MCF 10A (cell line): ENCODE data around the gene CST3. TPM values are rescaled to one million over a fixed set of nuclear protein-coding genes. Genes with fewer than 3 reads are reported as not detected.

Experiments used
- BruUV-seq: library from RNA; stranded (reverse); fragments of 400-500 nt; replicated peaks from 2 replicates; lab custom pipeline; 2021; lab: Mats Ljungman, UMichigan
- CTCF ChIA-PET: fragments of 300-600 bp; sonication (Branson Sonifier 250); formaldehyde crosslinking; extraction: SDS; loops from one replicate; lab custom pipeline; 2021; ENCODE audit warnings: antibody characterized with exemption, inconsistent platforms; lab: Yijun Ruan, JAX
- POLR2A ChIA-PET: fragments of 300-600, 350-650 bp; sonication (Branson Sonifier 250); formaldehyde crosslinking; extraction: SDS; loops from one replicate; lab custom pipeline; 2020; ENCODE audit warnings: antibody characterized with exemption, inconsistent platforms; lab: Yijun Ruan, JAX
- DNase-seq: peaks from one replicate; pipeline ENCODE4 v3.0.0-alpha.2; 2018; ENCODE audit not compliant: unreplicated experiment
- H3K27ac Mint-ChIP-seq: one replicate; pipeline ENCODE4 v1.8.0; 2022; ENCODE audit warnings: mild to moderate bottlenecking, low read depth, mixed read lengths; ENCODE audit not compliant: unreplicated experiment
- H3K27me3 Mint-ChIP-seq: one replicate; pipeline ENCODE4 v1.8.0; 2022; ENCODE audit warnings: mixed read lengths; ENCODE audit not compliant: insufficient read depth, unreplicated experiment
- H3K36me3 Mint-ChIP-seq: one replicate; pipeline ENCODE4 v1.8.0; 2022; ENCODE audit warnings: mild to moderate bottlenecking, moderate library complexity, mixed read lengths; ENCODE audit not compliant: insufficient read depth, unreplicated experiment
- H3K4me1 Mint-ChIP-seq: one replicate; pipeline ENCODE4 v1.8.0; 2022; ENCODE audit warnings: mixed read lengths; ENCODE audit not compliant: insufficient read depth, unreplicated experiment
- H3K4me3 Mint-ChIP-seq: one replicate; pipeline ENCODE4 v1.8.0; 2022; ENCODE audit warnings: mild to moderate bottlenecking, moderate library complexity, mixed read lengths; ENCODE audit not compliant: unreplicated experiment
- H3K9me3 Mint-ChIP-seq: one replicate; pipeline ENCODE4 v1.8.0; 2022; ENCODE audit warnings: mixed read lengths; ENCODE audit not compliant: unreplicated experiment
- intact Hi-C: fragments of 100-400 bp; cut with micrococcal nuclease; formaldehyde crosslinking; loops from 2 replicates; pipeline ENCODE4 v1.14.1; 2022
- total RNA-seq: library from RNA; stranded (reverse); gene quantifications from 2 replicates; pipeline ENCODE4 v1.2.3, GENCODE V29; 2022
- TF ChIP-seq, protein P1 (sequence below): fragments of 200-600 bp; IDR thresholded peaks from one replicate; pipeline ENCODE4 v1.8.0; 2022; ENCODE audit warnings: antibody characterized with exemption, mild to moderate bottlenecking; ENCODE audit not compliant: unreplicated experiment

CST3 gene
- total RNA-seq, 1 experiment from 2014 or later = 303 TPM

DNA sequence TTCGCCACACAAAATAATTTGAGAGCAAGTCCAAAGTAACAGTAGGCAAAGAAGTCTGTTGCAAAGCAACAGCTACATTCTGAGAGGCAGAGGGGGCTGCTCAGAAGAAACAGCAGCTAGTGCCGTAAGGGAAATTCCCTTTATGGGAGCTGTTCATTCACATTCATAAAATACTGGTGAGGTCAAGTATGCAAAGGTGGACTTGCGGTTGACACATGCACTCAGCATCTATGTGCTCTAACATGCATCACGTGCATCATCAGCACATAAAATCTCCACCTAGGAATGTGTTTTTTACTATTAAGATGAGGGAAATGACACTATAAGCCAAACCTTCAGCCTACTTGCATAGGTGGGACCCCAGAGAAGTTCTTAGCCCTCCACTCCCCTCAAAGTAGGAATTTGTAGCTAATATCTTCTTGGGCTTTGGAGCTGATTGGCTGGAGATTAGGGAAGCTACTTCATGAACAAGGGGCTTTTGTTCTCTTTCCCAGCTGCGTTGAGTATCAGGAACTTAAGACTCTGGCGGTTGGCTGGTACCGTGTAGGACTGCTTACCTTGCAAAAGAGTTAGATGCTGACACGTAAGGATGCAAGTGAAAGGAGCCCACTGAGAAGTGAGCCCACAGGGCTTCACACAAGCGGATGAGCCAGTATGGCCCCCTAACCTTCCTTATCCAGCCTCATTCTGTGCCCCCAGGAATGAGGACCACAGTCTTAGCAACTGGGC is 12.4 kb downstream of the CST3 start:
- ChIA-PET CTCF (interaction anchor here (0.6 to 1.7 kb wide), 6 partner anchors 17 to 1626 kb away, joined by 3 to 10 read pairs (median 4); no protein-coding TSS in a partner anchor), POLR2A (interaction anchor here (0.5 to 6.5 kb wide), 12 partner anchors 9 to 525 kb away, joined by 3 to 89 read pairs (median 5); partner anchors contain the start of genes CST3 and NAPB)
- Mint-ChIP-seq H3K36me3 (peaks cover 13% of the 10 kb centered on the region), H3K4me1 (peaks cover 57% of the 10 kb centered on the region), H3K9me3 (peaks cover 7% of the 10 kb centered on the region), H3K27me3 (no peaks in the 10 kb centered on the region), H3K27ac (peak overlapping the region; percentile 92), H3K4me3 (no peak overlapping the region)
- no peak for DNase-seq
- TF ChIP-seq, protein P1, sequence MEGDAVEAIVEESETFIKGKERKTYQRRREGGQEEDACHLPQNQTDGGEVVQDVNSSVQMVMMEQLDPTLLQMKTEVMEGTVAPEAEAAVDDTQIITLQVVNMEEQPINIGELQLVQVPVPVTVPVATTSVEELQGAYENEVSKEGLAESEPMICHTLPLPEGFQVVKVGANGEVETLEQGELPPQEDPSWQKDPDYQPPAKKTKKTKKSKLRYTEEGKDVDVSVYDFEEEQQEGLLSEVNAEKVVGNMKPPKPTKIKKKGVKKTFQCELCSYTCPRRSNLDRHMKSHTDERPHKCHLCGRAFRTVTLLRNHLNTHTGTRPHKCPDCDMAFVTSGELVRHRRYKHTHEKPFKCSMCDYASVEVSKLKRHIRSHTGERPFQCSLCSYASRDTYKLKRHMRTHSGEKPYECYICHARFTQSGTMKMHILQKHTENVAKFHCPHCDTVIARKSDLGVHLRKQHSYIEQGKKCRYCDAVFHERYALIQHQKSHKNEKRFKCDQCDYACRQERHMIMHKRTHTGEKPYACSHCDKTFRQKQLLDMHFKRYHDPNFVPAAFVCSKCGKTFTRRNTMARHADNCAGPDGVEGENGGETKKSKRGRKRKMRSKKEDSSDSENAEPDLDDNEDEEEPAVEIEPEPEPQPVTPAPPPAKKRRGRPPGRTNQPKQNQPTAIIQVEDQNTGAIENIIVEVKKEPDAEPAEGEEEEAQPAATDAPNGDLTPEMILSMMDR = no peak
- BruUV-seq = no TSS peak
- intact Hi-C loops = loop anchor here (5.0 kb wide), 2 partner anchors 268 to 1248 kb away; no protein-coding TSS in a partner anchor

DNA sequence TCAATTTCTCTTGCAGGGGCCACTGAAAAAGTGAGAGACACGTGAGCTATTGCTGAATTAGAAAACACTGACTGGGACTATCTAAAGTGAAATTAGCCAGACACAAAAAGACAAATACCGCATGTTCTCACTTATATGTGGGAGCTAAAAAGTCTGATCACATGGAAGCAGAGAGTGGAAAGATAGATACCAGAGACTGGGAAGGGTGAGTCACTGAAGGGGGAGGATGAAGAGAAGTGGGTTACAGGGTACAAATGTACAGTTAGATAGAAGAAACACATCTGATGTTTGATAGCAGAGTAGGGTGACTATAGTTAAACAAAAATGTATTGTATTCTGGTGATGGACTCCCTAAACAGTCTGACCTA is 13.4 kb downstream of the CST3 start:
- ChIA-PET POLR2A (interaction anchor here (0.6 to 6.5 kb wide), 6 partner anchors 13 to 524 kb away, joined by 3 to 89 read pairs (median 3); partner anchors contain the start of gene CST3), CTCF (interaction anchor here (0.5 to 1.6 kb wide), 4 partner anchors 18 to 1289 kb away, joined by 3 to 10 read pairs (median 4); no protein-coding TSS in a partner anchor)
- H3K36me3 Mint-ChIP-seq = peaks cover 6% of the 10 kb centered on the region
- no TSS peak for BruUV-seq
- peak overlapping the region; percentile 92 for H3K27ac Mint-ChIP-seq
- H3K4me3 Mint-ChIP-seq = no peak overlapping the region
- intact Hi-C loops = loop anchor here (5.0 kb wide), 1 partner anchor 202 kb away; the partner anchor contains the start of gene NAPB
- TF ChIP-seq, protein P1 = no peak
- peaks cover 53% of the 10 kb centered on the region for H3K4me1 Mint-ChIP-seq
- peaks cover 7% of the 10 kb centered on the region for H3K9me3 Mint-ChIP-seq
- H3K27me3 Mint-ChIP-seq = no peaks in the 10 kb centered on the region
- DNase-seq = no peak

DNA sequence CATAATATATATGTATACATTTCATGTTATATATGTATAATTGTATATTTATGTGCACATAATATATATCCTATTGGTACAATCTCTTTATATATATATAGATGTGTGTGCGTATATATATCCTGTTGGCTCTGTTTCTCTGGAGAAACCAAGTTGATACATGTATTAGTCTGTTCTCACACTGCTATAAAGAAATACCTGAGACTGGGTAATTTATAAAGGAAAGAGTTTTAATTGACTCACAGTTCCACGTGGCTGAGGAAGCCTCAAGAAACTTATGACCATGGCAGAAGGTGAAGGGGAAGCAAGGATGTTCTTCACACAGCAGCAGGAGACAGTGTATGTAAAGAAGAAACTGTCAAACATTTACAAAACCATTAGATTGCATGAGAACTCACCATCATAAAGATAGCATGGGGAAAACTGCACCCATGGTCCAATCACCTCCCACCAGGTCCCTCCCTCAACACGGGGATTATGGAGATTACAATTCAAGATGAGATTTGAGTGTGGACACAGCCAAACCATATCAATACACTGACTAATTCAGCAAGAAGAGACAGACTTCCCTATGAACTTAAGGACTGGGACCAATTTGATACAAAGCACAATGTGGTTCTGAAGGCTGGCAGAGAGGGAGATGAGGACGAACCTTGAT is 14.0 kb downstream of the CST3 start:
- Mint-ChIP-seq H3K4me1 (peaks cover 48% of the 10 kb centered on the region), H3K27ac (peak overlapping the region; percentile 92), H3K9me3 (peaks cover 7% of the 10 kb centered on the region), H3K27me3 (no peaks in the 10 kb centered on the region), H3K4me3 (no peak overlapping the region), H3K36me3 (peaks cover 6% of the 10 kb centered on the region)
- ChIA-PET POLR2A (interaction anchor here (0.6 to 6.5 kb wide), 16 partner anchors 9 to 274 kb away, joined by 3 to 89 read pairs (median 4); partner anchors contain the start of genes CST3, NAPB and NXT1), CTCF (interaction anchor here (0.8 to 1.6 kb wide), 2 partner anchors 30 to 182 kb away, joined by 4 to 10 read pairs; no protein-coding TSS in a partner anchor)
- TF ChIP-seq, protein P1 = no peak
- BruUV-seq = no TSS peak
- intact Hi-C loops = loop anchor here (5.0 kb wide), 1 partner anchor 201 kb away; the partner anchor contains the start of gene NAPB
- DNase-seq = no peak
